ENCODE data around the gene VANGL2.

DNA sequence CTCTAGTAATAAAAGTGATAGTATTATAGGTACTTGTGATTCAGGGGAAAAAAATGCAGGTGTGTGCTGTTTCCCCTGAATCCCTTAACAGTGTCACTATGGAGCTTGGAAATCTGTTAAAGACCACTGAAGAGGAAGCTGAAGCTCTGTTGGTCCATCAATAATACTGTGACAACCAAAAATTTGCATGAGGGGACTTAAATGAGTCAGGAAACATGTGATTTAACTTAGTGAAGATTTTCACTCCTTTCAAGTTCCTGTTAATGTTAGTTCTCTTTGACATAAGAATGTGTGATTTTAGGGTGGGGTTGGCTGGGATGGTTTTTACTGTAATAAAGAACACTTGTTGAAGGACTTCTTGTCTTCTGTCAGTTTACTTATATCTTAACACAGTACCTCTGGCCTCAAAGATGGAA, 32.0 kb downstream of the VANGL2 start:
- TF ChIP-seq TAF1 (IDR thresholded peaks at IDR 0.05; ENCODE audit: low read depth, low read length) (no peak), POLR2A (IDR thresholded peaks at IDR 0.05; ENCODE audit: low read depth, low read length) (0 out of 2 replicates have a peak, but pooled peaks have one; percentile 27)

Measured in GM12891 (cell line).